ENCODE data around the gene ATF7.

DNA sequence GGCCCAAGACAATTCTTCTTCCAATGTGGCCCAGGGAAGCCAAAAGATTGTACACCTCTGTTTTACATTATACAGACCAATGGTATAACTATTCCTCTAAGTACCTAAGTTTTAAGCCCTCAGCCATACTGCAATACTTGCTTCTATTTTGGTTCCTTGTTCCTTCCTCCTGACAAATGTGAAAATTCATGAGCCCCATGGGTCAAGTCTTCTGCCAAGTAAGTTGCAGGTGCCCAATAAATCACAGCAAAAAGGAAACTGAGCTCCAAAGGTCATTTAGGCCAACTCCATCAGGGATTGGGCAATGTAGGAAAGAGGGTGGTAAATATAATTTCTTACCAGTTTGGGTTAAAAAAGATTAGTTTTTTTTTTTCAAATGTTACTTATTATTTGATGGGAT, 61.2 kb downstream of the ATF7 start:
- TF ChIP-seq GATA3 (IDR thresholded peaks at IDR 0.05; ENCODE audit: low read depth, low read length): no peak
- no peak for TF ChIP-seq GATA2 (IDR thresholded peaks at IDR 0.05; ENCODE audit: low read depth, low read length)

Data from SH-SY5Y (cell line).